ENCODE measurements around the gene FCMR.
"Not testable (repeated sequence)": the region's sequence is repeated elsewhere in the genome, so short reads cannot be mapped to it uniquely, and the experiment has no call there.

FCMR gene

GRCh38 chr1:206932177-206932576 lies 10.4 kb upstream of the FCMR start:
- FAIRE-seq: no peak
- DNase-seq (ENCODE audit: insufficient read length, low spot score): no peak

DNA sequence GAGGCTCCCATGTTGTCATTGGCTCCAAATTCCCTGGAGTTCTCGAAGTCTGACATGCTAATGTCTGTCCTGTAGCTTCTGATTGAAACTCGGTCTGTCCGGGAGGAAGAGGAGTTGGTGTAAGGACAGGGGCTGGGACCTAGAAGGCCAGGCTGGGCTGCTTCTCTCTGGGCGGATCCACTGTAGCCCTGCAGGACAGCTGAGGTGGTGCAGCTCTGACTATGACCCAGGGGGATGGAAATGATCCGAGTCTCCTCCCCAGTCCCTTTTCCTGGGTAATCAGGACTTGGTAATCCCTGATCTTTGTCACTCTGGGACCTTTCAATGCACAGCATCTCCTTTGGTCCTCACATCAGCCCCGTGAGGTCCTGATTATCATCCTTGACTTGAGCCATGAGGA lies 10.0 kb upstream of the FCMR start:
- FAIRE-seq (no peak), DNase-seq (ENCODE audit: insufficient read length, low spot score) (no peak)
- no peak for TF ChIP-seq CTCF (IDR thresholded peaks at IDR 0.05; ENCODE audit: insufficient read depth, missing control alignments)

More at GRCh38 chr1:206932177-206932576, 10.4 kb upstream of the FCMR start:
- TF ChIP-seq CTCF (IDR thresholded peaks at IDR 0.05; ENCODE audit: insufficient read depth, missing control alignments): no peak

DNA sequence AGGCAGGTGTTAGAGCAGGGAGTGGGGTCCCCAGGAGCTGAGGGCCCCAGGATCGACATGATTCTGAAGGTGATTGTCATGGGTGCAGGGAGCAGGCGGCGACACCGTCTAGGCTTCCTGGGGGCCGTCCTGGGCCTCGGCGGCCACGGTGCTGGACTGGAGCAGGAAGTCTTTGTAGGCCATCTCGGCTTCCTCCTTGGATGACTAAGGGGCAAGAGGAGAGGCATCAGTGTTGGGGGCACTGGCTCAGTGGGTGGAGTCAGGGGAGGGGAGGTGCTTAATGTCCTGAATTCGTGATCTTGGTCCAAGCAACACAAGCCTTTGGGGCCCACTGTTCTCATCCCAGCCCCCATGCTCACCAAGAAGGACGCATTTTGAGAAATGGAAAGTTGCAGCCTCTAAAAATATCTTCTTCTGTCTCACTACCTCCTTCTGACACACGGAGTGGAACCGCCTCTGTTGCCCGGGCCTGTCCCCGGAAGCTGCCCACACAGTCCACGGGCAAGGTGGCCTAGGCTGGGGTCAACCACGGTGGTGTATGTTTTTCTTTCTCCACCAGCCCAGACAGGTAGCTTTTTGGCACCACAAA lies 8.6 kb upstream of the FCMR start:
- FAIRE-seq: no peak
- TF ChIP-seq CTCF (IDR thresholded peaks at IDR 0.05; ENCODE audit: insufficient read depth, missing control alignments): no peak
- DNase-seq (ENCODE audit: insufficient read length, low spot score): no peak

DNA sequence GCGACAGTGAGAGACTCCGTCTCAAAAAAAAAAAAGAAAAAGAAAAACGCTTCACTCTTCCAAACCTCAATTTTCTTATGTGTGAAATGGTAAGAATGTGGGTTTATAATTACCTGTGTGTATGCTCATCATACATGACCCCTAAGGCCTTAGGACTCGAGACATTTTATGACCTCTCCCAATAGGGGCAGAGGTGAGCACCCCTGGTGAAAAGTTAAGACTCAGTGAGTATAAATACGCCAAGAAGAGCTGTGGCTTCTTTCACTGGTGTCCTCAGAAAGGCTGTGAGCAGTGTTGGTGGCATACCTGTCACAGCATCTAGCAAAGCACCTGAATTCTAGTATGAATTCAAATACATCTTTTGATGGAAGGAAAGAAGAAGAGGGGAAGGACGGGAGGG lies 7.8 kb upstream of the FCMR start:
- FAIRE-seq (no peak), DNase-seq (ENCODE audit: insufficient read length, low spot score) (no peak)
- TF ChIP-seq CTCF (IDR thresholded peaks at IDR 0.05; ENCODE audit: insufficient read depth, missing control alignments): no peak

GRCh38 chr1:206926286-206926685 lies 4.5 kb upstream of the FCMR start:
- FAIRE-seq: no peak
- TF ChIP-seq CTCF (IDR thresholded peaks at IDR 0.05; ENCODE audit: insufficient read depth, missing control alignments): no peak
- no peak for DNase-seq (ENCODE audit: insufficient read length, low spot score)

DNA sequence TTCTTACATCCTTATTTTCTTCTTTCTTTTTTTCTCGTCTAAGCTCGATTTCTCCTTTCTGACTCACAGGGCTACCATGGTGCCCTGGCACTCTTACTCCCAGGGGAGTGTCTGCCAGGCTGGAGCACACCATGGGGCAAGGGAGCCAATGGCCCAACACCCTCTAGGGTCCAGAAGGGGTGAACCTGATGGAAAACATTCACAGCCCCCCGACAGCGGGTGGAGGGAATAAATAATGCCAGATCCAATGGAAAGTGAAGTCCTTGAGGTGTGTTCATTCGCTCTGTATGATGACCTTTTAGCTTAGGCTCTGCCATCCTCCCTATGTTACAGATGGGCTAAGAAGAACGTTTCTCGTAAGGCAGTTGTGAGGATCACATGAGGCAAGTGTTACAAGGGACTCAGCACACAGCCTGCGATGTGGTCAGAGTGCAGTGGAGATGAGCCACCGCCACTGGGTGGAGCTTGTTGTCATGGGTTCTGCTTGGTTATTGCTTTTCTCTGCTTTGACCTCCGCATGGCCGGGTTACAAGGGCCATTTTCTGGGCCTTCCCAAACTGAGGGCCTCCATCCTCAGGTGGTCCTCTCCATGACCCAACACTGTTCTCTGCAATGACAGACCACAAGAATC lies 3.5 kb upstream of the FCMR start:
- no peak for FAIRE-seq
- no peak for DNase-seq (ENCODE audit: insufficient read length, low spot score)
- TF ChIP-seq CTCF (IDR thresholded peaks at IDR 0.05; ENCODE audit: insufficient read depth, missing control alignments): no peak

GRCh38 chr1:206924592-206925105 lies 2.9 kb upstream of the FCMR start:
- no peak for TF ChIP-seq CTCF (IDR thresholded peaks at IDR 0.05; ENCODE audit: insufficient read depth, missing control alignments)
- DNase-seq (ENCODE audit: insufficient read length, low spot score) (no peak), FAIRE-seq (no peak)

DNA sequence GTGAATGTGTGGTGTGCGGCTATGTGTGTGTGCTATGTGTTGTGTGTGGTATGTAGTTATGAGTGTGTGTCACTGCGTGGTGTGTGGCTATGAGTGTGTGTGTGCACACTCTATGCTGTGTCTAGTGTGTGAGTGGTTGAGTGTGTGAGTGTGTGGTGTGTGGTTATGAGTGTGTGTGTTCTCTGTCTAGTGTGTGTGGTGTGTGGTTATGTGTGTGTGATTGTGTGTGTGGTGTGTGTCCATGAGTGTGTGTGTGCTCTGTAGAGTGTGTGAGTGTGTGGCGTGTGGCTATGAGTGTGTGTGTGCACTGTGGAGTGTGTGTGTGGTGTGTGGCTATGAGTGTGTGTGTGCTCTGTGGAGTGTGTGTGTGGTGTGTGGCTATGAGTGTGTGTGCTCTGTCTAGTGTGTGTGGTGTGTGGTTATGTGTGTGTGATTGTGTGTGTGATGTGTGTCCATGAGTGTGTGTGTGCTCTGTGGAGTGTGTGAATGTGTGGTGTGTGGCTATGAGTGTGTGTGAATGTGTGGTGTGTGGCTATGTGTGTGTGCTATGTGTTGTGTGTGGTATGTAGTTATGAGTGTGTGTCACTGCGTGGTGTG lies 2.3 kb upstream of the FCMR start:
- not testable (repeated sequence) for FAIRE-seq; DNase-seq (ENCODE audit: insufficient read length, low spot score)
